ENCODE results near the gene SPARCL1. TPM values are rescaled to one million over a fixed set of nuclear protein-coding genes. Genes with fewer than 3 reads are reported as not detected.
"Not testable (repeated sequence)": the region's sequence is repeated elsewhere in the genome, so short reads cannot be mapped to it uniquely, and the experiment has no call there.

Gene SPARCL1
- polyA plus RNA-seq, 1 donor from 2014 or later, result not detected

- peaks cover 0 to 8% (median 6%) of the 10 kb centered on the region in 3 donors for H3K4me1 Mint-ChIP-seq
- no peak overlapping the region for H3K4me3 Mint-ChIP-seq
- H3K9me3 Mint-ChIP-seq, result no peaks in the 10 kb centered on the region
- no peak overlapping the region for H3K27ac Mint-ChIP-seq
- H3K36me3 Mint-ChIP-seq, result no peaks in the 10 kb centered on the region
- no peaks in the 10 kb centered on the region for H3K27me3 Mint-ChIP-seq
Observed at GRCh38 chr4:87465739-87466366, 63.3 kb downstream of the SPARCL1 start.

- H3K4me1 Mint-ChIP-seq, result peaks cover 0 to 6% (median 6%) of the 10 kb centered on the region in 3 donors
- no peak overlapping the region for H3K27ac Mint-ChIP-seq
- H3K27me3 Mint-ChIP-seq, result no peaks in the 10 kb centered on the region
Observed at GRCh38 chr4:87462102-87462501, 67.1 kb downstream of the SPARCL1 start.

GRCh38 chr4:87461281-87461700 lies 67.9 kb downstream of the SPARCL1 start:
- Mint-ChIP-seq H3K9me3 (peaks cover 0 to 5% (median 0%) of the 10 kb centered on the region in 3 donors), H3K4me1 (peaks cover 0 to 6% (median 6%) of the 10 kb centered on the region in 3 donors), H3K4me3 (no peak overlapping the region)

More at GRCh38 chr4:87462102-87462501, 67.1 kb downstream of the SPARCL1 start:
- no peak overlapping the region for H3K4me3 Mint-ChIP-seq
- peaks cover 10% of the 10 kb centered on the region for H3K36me3 Mint-ChIP-seq
- H3K9me3 Mint-ChIP-seq, result peaks cover 0 to 5% (median 0%) of the 10 kb centered on the region in 3 donors

GRCh38 chr4:87458913-87459312 lies 70.3 kb downstream of the SPARCL1 start:
- no peaks in the 10 kb centered on the region for H3K27me3 Mint-ChIP-seq
- no peak overlapping the region for H3K27ac Mint-ChIP-seq
- H3K4me1 Mint-ChIP-seq, result peaks cover 0 to 6% (median 4%) of the 10 kb centered on the region in 3 donors
- peaks cover 0 to 5% (median 0%) of the 10 kb centered on the region in 3 donors for H3K9me3 Mint-ChIP-seq
- H3K4me3 Mint-ChIP-seq, result no peak overlapping the region
- peaks cover 10% of the 10 kb centered on the region for H3K36me3 Mint-ChIP-seq

More at GRCh38 chr4:87461281-87461700, 67.9 kb downstream of the SPARCL1 start:
- Mint-ChIP-seq H3K27me3 (no peaks in the 10 kb centered on the region), H3K36me3 (peaks cover 10% of the 10 kb centered on the region), H3K27ac (no peak overlapping the region)

- Mint-ChIP-seq H3K4me1 (no peaks in the 10 kb centered on the region), H3K4me3 (no peak overlapping the region), H3K27ac (no peak overlapping the region), H3K9me3 (no peaks in the 10 kb centered on the region), H3K27me3 (no peaks in the 10 kb centered on the region), H3K36me3 (peaks cover 1% of the 10 kb centered on the region)
Observed at GRCh38 chr4:87451537-87451936, 77.6 kb downstream of the SPARCL1 start.

- not testable (repeated sequence) for H3K9me3 Mint-ChIP-seq, H3K36me3 Mint-ChIP-seq, H3K4me3 Mint-ChIP-seq, H3K4me1 Mint-ChIP-seq, H3K27ac Mint-ChIP-seq, H3K27me3 Mint-ChIP-seq
Observed at GRCh38 chr4:87446375-87446774, 82.8 kb downstream of the SPARCL1 start.

- peaks cover 2% of the 10 kb centered on the region for H3K36me3 Mint-ChIP-seq
- H3K27ac Mint-ChIP-seq, result no peak overlapping the region
- H3K4me3 Mint-ChIP-seq, result no peak overlapping the region
- no peaks in the 10 kb centered on the region for H3K27me3 Mint-ChIP-seq
- H3K4me1 Mint-ChIP-seq, result peaks cover 0 to 1% (median 0%) of the 10 kb centered on the region in 3 donors
- no peaks in the 10 kb centered on the region for H3K9me3 Mint-ChIP-seq
Observed at GRCh38 chr4:87445964-87446363, 83.2 kb downstream of the SPARCL1 start.

GRCh38 chr4:87444741-87445140 lies 84.4 kb downstream of the SPARCL1 start:
- Mint-ChIP-seq H3K4me3 (no peak overlapping the region), H3K4me1 (peaks cover 0 to 1% (median 0%) of the 10 kb centered on the region in 3 donors), H3K27me3 (no peaks in the 10 kb centered on the region), H3K36me3 (peaks cover 2% of the 10 kb centered on the region), H3K27ac (no peak overlapping the region), H3K9me3 (no peaks in the 10 kb centered on the region)

GRCh38 chr4:87442889-87443288 lies 86.3 kb downstream of the SPARCL1 start:
- H3K36me3 Mint-ChIP-seq, result peaks cover 5% of the 10 kb centered on the region
- no peaks in the 10 kb centered on the region for H3K27me3 Mint-ChIP-seq
- H3K4me3 Mint-ChIP-seq, result no peak overlapping the region
- H3K9me3 Mint-ChIP-seq, result no peaks in the 10 kb centered on the region
- peaks cover 0 to 3% (median 0%) of the 10 kb centered on the region in 3 donors for H3K4me1 Mint-ChIP-seq
- no peak overlapping the region for H3K27ac Mint-ChIP-seq

GRCh38 chr4:87433342-87433741 lies 95.8 kb downstream of the SPARCL1 start:
- no peak overlapping the region for H3K4me3 Mint-ChIP-seq
- H3K27ac Mint-ChIP-seq, result no peak overlapping the region
- H3K9me3 Mint-ChIP-seq, result no peaks in the 10 kb centered on the region
- H3K4me1 Mint-ChIP-seq, result peaks cover 9 to 24% (median 21%) of the 10 kb centered on the region in 3 donors
- no peaks in the 10 kb centered on the region for H3K27me3 Mint-ChIP-seq
- peaks cover 5% of the 10 kb centered on the region for H3K36me3 Mint-ChIP-seq

- Mint-ChIP-seq H3K4me1 (peaks cover 17 to 36% (median 36%) of the 10 kb centered on the region in 3 donors), H3K4me3 (no peak overlapping the region), H3K36me3 (no peaks in the 10 kb centered on the region), H3K27ac (no peak overlapping the region), H3K27me3 (no peaks in the 10 kb centered on the region), H3K9me3 (no peaks in the 10 kb centered on the region)
Observed at GRCh38 chr4:87430038-87430437, 99.1 kb downstream of the SPARCL1 start.

- Mint-ChIP-seq H3K4me3 (no peak overlapping the region), H3K36me3 (no peaks in the 10 kb centered on the region), H3K27ac (no peak overlapping the region), H3K27me3 (no peaks in the 10 kb centered on the region), H3K4me1 (peaks cover 22 to 42% (median 41%) of the 10 kb centered on the region in 3 donors), H3K9me3 (no peaks in the 10 kb centered on the region)
Observed at GRCh38 chr4:87428979-87429378, 100.2 kb downstream of the SPARCL1 start.

- H3K27ac Mint-ChIP-seq, result no peak overlapping the region
- peaks cover 27 to 51% (median 44%) of the 10 kb centered on the region in 3 donors for H3K4me1 Mint-ChIP-seq
- no peaks in the 10 kb centered on the region for H3K36me3 Mint-ChIP-seq
- H3K4me3 Mint-ChIP-seq, result peak overlapping the region in 1 of 4 donors; percentile 25
- H3K9me3 Mint-ChIP-seq, result no peaks in the 10 kb centered on the region
- H3K27me3 Mint-ChIP-seq, result no peaks in the 10 kb centered on the region
Observed at GRCh38 chr4:87427518-87427868, 101.7 kb downstream of the SPARCL1 start.

- no peaks in the 10 kb centered on the region for H3K27me3 Mint-ChIP-seq
- peaks cover 25 to 52% (median 45%) of the 10 kb centered on the region in 3 donors for H3K4me1 Mint-ChIP-seq
- H3K4me3 Mint-ChIP-seq, result peak overlapping the region in 1 of 4 donors; percentile 25
- no peaks in the 10 kb centered on the region for H3K9me3 Mint-ChIP-seq
- H3K36me3 Mint-ChIP-seq, result no peaks in the 10 kb centered on the region
- H3K27ac Mint-ChIP-seq, result no peak overlapping the region
Observed at GRCh38 chr4:87426865-87427517, 102.2 kb downstream of the SPARCL1 start.

- Mint-ChIP-seq H3K27ac (no peak overlapping the region), H3K9me3 (no peaks in the 10 kb centered on the region), H3K4me3 (no peak overlapping the region), H3K36me3 (peaks cover 2% of the 10 kb centered on the region), H3K4me1 (peaks cover 32 to 51% (median 42%) of the 10 kb centered on the region in 3 donors), H3K27me3 (no peaks in the 10 kb centered on the region)
Observed at GRCh38 chr4:87425711-87426110, 103.5 kb downstream of the SPARCL1 start.

Measured in IgD-negative memory B cell (primary cell).